Activated CD4-positive, alpha-beta T cell treated with anti-CD3 and anti-CD28 coated beads for 36 hours (primary cell): ENCODE measurements around the gene LARGE1. TPM values are rescaled to one million over a fixed set of nuclear protein-coding genes. Genes with fewer than 3 reads are reported as not detected.

ENCODE experiments used
- ATAC-seq: fragments of 200-7000 bp; cut with Tn5 transposase; one replicate; pipeline ENCODE4 v1.10.0; 2021; ENCODE audit warnings: mild to moderate bottlenecking, moderate library complexity
- CTCF ChIA-PET: fragments of 350-600 bp; sonication (Branson Sonifier 250); formaldehyde crosslinking; loops from one replicate; lab custom pipeline; 2021; ENCODE audit warnings: antibody characterized with exemption; lab: Charles Lee
- POLR2A ChIA-PET: fragments of 350-600 bp; sonication (Branson Sonifier 250); formaldehyde crosslinking; loops from one replicate; lab custom pipeline; 2021; ENCODE audit warnings: antibody characterized with exemption, inconsistent platforms; lab: Charles Lee
- DNase-seq: peaks from one replicate; pipeline ENCODE4 v3.0.0-alpha.2; 2020
- H3K27ac Mint-ChIP-seq: one replicate; pipeline ENCODE4 v1.8.0; 2021; ENCODE audit warnings: mixed read lengths
- H3K27me3 Mint-ChIP-seq: one replicate; pipeline ENCODE4 v1.8.0; 2021; ENCODE audit warnings: mixed read lengths
- H3K36me3 Mint-ChIP-seq: one replicate; pipeline ENCODE4 v1.8.0; 2021; ENCODE audit warnings: low read depth, mixed read lengths
- H3K4me1 Mint-ChIP-seq: one replicate; pipeline ENCODE4 v1.8.0; 2021; ENCODE audit warnings: mixed read lengths
- H3K4me3 Mint-ChIP-seq: one replicate; pipeline ENCODE4 v1.8.0; 2021; ENCODE audit warnings: mild to moderate bottlenecking, moderate library complexity, mixed read lengths
- H3K9me3 Mint-ChIP-seq: one replicate; pipeline ENCODE4 v1.8.0; 2021; ENCODE audit warnings: low read depth, mixed read lengths
- intact Hi-C, 2 experiments: fragments of 100-400 bp; cut with DNase I in 1 of 2; cut with micrococcal nuclease in 1 of 2; formaldehyde crosslinking; loops; one replicate each; pipeline versions ENCODE4 v1.14.2 to v1.15.1; 2022 to 2024; cut with DNase I, micrococcal nuclease
- total RNA-seq, 2 experiments: library from RNA; stranded (reverse); gene quantifications; one replicate each; pipeline ENCODE4 v1.2.3, GENCODE V29; 2021

The LARGE1 gene
- under 1 TPM; 0.39 to 0.57 TPM for total RNA-seq

- peaks cover 2% of the 10 kb centered on the region for H3K36me3 Mint-ChIP-seq
- H3K9me3 Mint-ChIP-seq, result no peaks in the 10 kb centered on the region
- ChIA-PET POLR2A (no interaction called here), CTCF (interaction anchor here (0.6 kb wide), 1 partner anchor 621 kb away, joined by 3 read pairs; no protein-coding TSS in a partner anchor)
- intact Hi-C loops, result loop anchor here in 1 of 2 experiments (5.0 kb wide), 1 partner anchor 1102 kb away; no protein-coding TSS in a partner anchor
- DNase-seq (peak; percentile 6), ATAC-seq (no peak)
- H3K27me3 Mint-ChIP-seq, result peaks cover 66% of the 10 kb centered on the region
- peaks cover 16% of the 10 kb centered on the region for H3K4me1 Mint-ChIP-seq
- no peak within 1 kb of the TSS for H3K27ac Mint-ChIP-seq
- H3K4me3 Mint-ChIP-seq, result peak within 1 kb of the TSS; percentile 60
Measured at GRCh38 chr22:33920197-33920540, at the start of gene LARGE1. TSS of gene LARGE1 (minus strand) at chr22:33920476.

- H3K27ac Mint-ChIP-seq, result no peak overlapping the region
- DNase-seq (no peak), ATAC-seq (no peak)
- H3K27me3 Mint-ChIP-seq, result peaks cover 2% of the 10 kb centered on the region
- no peaks in the 10 kb centered on the region for H3K4me1 Mint-ChIP-seq
- no peaks in the 10 kb centered on the region for H3K36me3 Mint-ChIP-seq
- intact Hi-C loops, result no loop called here
- H3K9me3 Mint-ChIP-seq, result peaks cover 5% of the 10 kb centered on the region
- CTCF ChIA-PET, result interaction anchor here (0.6 kb wide), 1 partner anchor 1192 kb away, joined by 4 read pairs; no protein-coding TSS in a partner anchor
- H3K4me3 Mint-ChIP-seq, result no peak overlapping the region
- POLR2A ChIA-PET, result no interaction called here
Measured at GRCh38 chr22:33969045-33969444, 48.8 kb upstream of the LARGE1 start.

- intact Hi-C loops, result no loop called here
- no peak overlapping the region for H3K27ac Mint-ChIP-seq
- no peak overlapping the region for H3K4me3 Mint-ChIP-seq
- ATAC-seq, result no peak
- DNase-seq, result no peak
- H3K27me3 Mint-ChIP-seq, result peaks cover 2% of the 10 kb centered on the region
- ChIA-PET CTCF (no interaction called here), POLR2A (no interaction called here)
- H3K36me3 Mint-ChIP-seq, result no peaks in the 10 kb centered on the region
- peaks cover 3% of the 10 kb centered on the region for H3K9me3 Mint-ChIP-seq
- H3K4me1 Mint-ChIP-seq, result no peaks in the 10 kb centered on the region
Measured at GRCh38 chr22:33964121-33964520, 43.8 kb upstream of the LARGE1 start.

- ChIA-PET POLR2A (no interaction called here), CTCF (no interaction called here)
- no peak overlapping the region for H3K27ac Mint-ChIP-seq
- H3K27me3 Mint-ChIP-seq, result peaks cover 2% of the 10 kb centered on the region
- DNase-seq (no peak), ATAC-seq (no peak)
- intact Hi-C loops, result no loop called here
- H3K4me3 Mint-ChIP-seq, result no peak overlapping the region
- peaks cover 3% of the 10 kb centered on the region for H3K9me3 Mint-ChIP-seq
- no peaks in the 10 kb centered on the region for H3K36me3 Mint-ChIP-seq
- H3K4me1 Mint-ChIP-seq, result no peaks in the 10 kb centered on the region
Measured at GRCh38 chr22:33962409-33962808, 42.1 kb upstream of the LARGE1 start.

GRCh38 chr22:33958741-33959140, 38.5 kb upstream of the LARGE1 start:
- no peak overlapping the region for H3K4me3 Mint-ChIP-seq
- POLR2A ChIA-PET, result no interaction called here
- CTCF ChIA-PET, result no interaction called here
- no peak overlapping the region for H3K27ac Mint-ChIP-seq
- H3K27me3 Mint-ChIP-seq, result peaks cover 2% of the 10 kb centered on the region
- no peaks in the 10 kb centered on the region for H3K36me3 Mint-ChIP-seq
- no peaks in the 10 kb centered on the region for H3K4me1 Mint-ChIP-seq
- DNase-seq, result no peak
- peaks cover 4% of the 10 kb centered on the region for H3K9me3 Mint-ChIP-seq
- intact Hi-C loops, result no loop called here
- ATAC-seq, result no peak

GRCh38 chr22:33957086-33957485, 36.8 kb upstream of the LARGE1 start:
- Mint-ChIP-seq H3K9me3 (peaks cover 4% of the 10 kb centered on the region), H3K4me1 (no peaks in the 10 kb centered on the region), H3K27ac (no peak overlapping the region), H3K4me3 (no peak overlapping the region), H3K36me3 (no peaks in the 10 kb centered on the region), H3K27me3 (no peaks in the 10 kb centered on the region)
- CTCF ChIA-PET, result no interaction called here
- ATAC-seq, result no peak
- intact Hi-C loops, result no loop called here
- POLR2A ChIA-PET, result no interaction called here
- no peak for DNase-seq

GRCh38 chr22:33952776-33953175, 32.5 kb upstream of the LARGE1 start:
- DNase-seq (no peak), ATAC-seq (no peak)
- ChIA-PET CTCF (interaction anchor here (1.2 kb wide), 1 partner anchor 157 kb away, joined by 4 read pairs; no protein-coding TSS in a partner anchor), POLR2A (interaction anchor here (0.8 kb wide), 1 partner anchor 928 kb away, joined by 3 read pairs; no protein-coding TSS in a partner anchor)
- Mint-ChIP-seq H3K27me3 (peaks cover 4% of the 10 kb centered on the region), H3K36me3 (no peaks in the 10 kb centered on the region), H3K27ac (no peak overlapping the region), H3K4me3 (no peak overlapping the region), H3K9me3 (peaks cover 3% of the 10 kb centered on the region), H3K4me1 (no peaks in the 10 kb centered on the region)
- intact Hi-C loops, result no loop called here

- ATAC-seq, result no peak
- H3K36me3 Mint-ChIP-seq, result no peaks in the 10 kb centered on the region
- POLR2A ChIA-PET, result no interaction called here
- H3K27me3 Mint-ChIP-seq, result peaks cover 4% of the 10 kb centered on the region
- no peaks in the 10 kb centered on the region for H3K4me1 Mint-ChIP-seq
- CTCF ChIA-PET, result no interaction called here
- H3K27ac Mint-ChIP-seq, result no peak overlapping the region
- intact Hi-C loops, result loop anchor here in 1 of 2 experiments (5.0 kb wide), 1 partner anchor 362 kb away; no protein-coding TSS in a partner anchor
- H3K4me3 Mint-ChIP-seq, result no peak overlapping the region
- no peak for DNase-seq
- H3K9me3 Mint-ChIP-seq, result no peaks in the 10 kb centered on the region
Measured at GRCh38 chr22:33940741-33941140, 20.5 kb upstream of the LARGE1 start.

GRCh38 chr22:33932997-33933396, 12.7 kb upstream of the LARGE1 start:
- no peak for DNase-seq
- H3K4me1 Mint-ChIP-seq, result no peaks in the 10 kb centered on the region
- H3K36me3 Mint-ChIP-seq, result no peaks in the 10 kb centered on the region
- no peak overlapping the region for H3K27ac Mint-ChIP-seq
- CTCF ChIA-PET, result no interaction called here
- H3K27me3 Mint-ChIP-seq, result peaks cover 10% of the 10 kb centered on the region
- intact Hi-C loops, result no loop called here
- H3K4me3 Mint-ChIP-seq, result no peak overlapping the region
- POLR2A ChIA-PET, result no interaction called here
- no peak for ATAC-seq
- peaks cover 5% of the 10 kb centered on the region for H3K9me3 Mint-ChIP-seq

GRCh38 chr22:33931406-33931805, 11.1 kb upstream of the LARGE1 start:
- Mint-ChIP-seq H3K4me3 (no peak overlapping the region), H3K4me1 (no peaks in the 10 kb centered on the region), H3K27ac (no peak overlapping the region), H3K9me3 (peaks cover 5% of the 10 kb centered on the region), H3K36me3 (no peaks in the 10 kb centered on the region), H3K27me3 (peaks cover 15% of the 10 kb centered on the region)
- CTCF ChIA-PET, result no interaction called here
- ATAC-seq, result no peak
- POLR2A ChIA-PET, result no interaction called here
- intact Hi-C loops, result no loop called here
- DNase-seq, result no peak

- Mint-ChIP-seq H3K36me3 (peaks cover 1% of the 10 kb centered on the region), H3K27ac (no peak overlapping the region), H3K27me3 (peaks cover 38% of the 10 kb centered on the region), H3K4me3 (no peak overlapping the region), H3K4me1 (peaks cover 7% of the 10 kb centered on the region), H3K9me3 (no peaks in the 10 kb centered on the region)
- no peak for DNase-seq
- ChIA-PET CTCF (no interaction called here), POLR2A (no interaction called here)
- no peak for ATAC-seq
- intact Hi-C loops, result no loop called here
Measured at GRCh38 chr22:33927752-33928151, 7.5 kb upstream of the LARGE1 start.

GRCh38 chr22:33925194-33925593, 4.9 kb upstream of the LARGE1 start:
- CTCF ChIA-PET, result interaction anchor here (1.0 kb wide), 1 partner anchor 186 kb away, joined by 5 read pairs; no protein-coding TSS in a partner anchor
- DNase-seq (no peak), ATAC-seq (no peak)
- Mint-ChIP-seq H3K27ac (no peak overlapping the region), H3K36me3 (peaks cover 2% of the 10 kb centered on the region), H3K4me1 (peaks cover 16% of the 10 kb centered on the region), H3K9me3 (no peaks in the 10 kb centered on the region), H3K27me3 (peaks cover 46% of the 10 kb centered on the region), H3K4me3 (no peak overlapping the region)
- POLR2A ChIA-PET, result no interaction called here
- intact Hi-C loops, result no loop called here
